GM18517 (cell line): Measurements from ENCODE around the gene FBXO40.
"Not testable (repeated sequence)": the region's sequence is repeated elsewhere in the genome, so short reads cannot be mapped to it uniquely, and the experiment has no call there.

Source experiments
- ATAC-seq: cut with Tn5 transposase; IDR thresholded peaks from one replicate; pipeline ENCODE4 v1.9.1; 2021; ENCODE audit warnings: mild to moderate bottlenecking, moderate library complexity; ENCODE audit not compliant: unreplicated experiment

FBXO40 gene, protein sequence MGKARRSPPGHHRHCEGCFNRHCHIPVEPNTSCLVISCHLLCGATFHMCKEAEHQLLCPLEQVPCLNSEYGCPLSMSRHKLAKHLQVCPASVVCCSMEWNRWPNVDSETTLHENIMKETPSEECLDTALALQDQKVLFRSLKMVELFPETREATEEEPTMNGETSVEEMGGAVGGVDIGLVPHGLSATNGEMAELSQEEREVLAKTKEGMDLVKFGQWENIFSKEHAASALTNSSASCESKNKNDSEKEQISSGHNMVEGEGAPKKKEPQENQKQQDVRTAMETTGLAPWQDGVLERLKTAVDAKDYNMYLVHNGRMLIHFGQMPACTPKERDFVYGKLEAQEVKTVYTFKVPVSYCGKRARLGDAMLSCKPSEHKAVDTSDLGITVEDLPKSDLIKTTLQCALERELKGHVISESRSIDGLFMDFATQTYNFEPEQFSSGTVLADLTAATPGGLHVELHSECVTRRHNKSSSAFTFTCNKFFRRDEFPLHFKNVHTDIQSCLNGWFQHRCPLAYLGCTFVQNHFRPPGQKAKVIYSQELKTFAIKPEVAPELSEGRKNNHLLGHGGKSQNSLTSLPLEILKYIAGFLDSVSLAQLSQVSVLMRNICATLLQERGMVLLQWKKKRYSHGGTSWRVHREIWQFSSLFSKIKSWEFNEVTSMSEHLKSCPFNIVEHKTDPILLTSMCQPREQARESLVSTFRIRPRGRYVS

DNA sequence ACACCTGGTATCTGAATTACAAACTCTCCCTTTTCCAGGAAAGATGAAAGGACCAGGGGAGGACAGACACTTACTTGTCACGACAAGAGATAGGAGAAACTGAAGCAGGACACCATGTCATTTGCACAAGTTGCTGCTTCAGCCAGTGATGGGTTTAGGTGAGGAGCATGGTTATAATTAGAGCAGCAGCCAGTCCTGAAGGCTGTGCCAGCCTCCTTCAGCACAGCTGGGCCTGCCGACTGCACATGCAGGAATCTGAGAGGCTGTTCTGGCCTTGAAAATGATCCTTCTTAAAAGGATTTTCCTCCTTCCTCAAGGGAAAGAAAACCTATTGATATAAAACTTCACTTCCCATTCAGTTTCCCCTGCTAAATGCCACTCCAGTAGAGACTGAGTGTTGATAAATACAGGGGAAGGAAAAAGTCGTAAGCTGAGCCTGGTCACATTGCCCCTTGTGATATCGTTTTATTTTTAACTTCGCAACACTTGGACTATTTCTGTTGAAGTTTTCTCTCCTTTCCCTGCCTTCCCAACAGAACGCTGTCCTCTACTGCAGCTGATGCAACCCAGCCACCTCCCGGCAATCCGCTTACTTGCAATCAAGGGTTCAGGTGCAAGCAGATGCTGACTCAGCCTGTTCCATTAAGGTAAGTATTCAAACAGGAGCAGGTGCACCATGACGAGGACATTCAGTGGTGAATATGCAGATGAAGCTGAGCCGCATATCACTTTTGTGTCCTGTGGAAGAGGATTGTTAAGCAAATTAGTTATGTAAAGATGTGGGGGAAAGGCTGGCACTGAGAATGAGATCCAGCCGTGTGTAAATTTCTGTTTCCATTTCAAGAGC lies at the start of gene FBXO40:
FBXO40 (plus strand) TSS at position 524 of the 847 bp plus-strand sequence. CDS start 27,197 bp downstream, outside the sequence.
- ATAC-seq, result peak; percentile 64

DNA sequence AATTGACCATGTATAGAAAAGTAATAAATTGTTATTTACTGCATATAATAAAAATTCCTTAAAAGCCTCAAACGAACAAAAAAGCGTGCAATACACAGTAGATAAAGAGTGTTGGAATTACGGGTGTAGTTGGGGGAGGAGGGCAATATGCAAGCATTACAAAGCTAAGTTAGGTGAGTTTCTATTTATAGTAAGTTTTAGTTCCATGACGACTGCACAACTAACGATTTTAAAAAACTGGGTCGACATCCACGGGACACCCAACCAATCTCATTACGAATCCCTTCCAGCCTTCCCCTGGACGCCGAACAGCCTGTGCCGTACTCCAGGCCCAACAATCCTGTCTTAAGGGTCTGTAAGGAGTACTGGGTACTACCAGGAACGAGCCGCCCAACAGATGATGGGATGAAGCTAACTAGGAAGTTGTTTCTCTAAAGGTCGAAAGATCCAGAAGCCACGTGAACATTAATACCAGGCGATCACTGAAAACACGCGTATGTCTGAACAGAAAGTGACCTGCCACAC lies 48.1 kb upstream of the FBXO40 start:
- peak; percentile 1 for ATAC-seq

DNA sequence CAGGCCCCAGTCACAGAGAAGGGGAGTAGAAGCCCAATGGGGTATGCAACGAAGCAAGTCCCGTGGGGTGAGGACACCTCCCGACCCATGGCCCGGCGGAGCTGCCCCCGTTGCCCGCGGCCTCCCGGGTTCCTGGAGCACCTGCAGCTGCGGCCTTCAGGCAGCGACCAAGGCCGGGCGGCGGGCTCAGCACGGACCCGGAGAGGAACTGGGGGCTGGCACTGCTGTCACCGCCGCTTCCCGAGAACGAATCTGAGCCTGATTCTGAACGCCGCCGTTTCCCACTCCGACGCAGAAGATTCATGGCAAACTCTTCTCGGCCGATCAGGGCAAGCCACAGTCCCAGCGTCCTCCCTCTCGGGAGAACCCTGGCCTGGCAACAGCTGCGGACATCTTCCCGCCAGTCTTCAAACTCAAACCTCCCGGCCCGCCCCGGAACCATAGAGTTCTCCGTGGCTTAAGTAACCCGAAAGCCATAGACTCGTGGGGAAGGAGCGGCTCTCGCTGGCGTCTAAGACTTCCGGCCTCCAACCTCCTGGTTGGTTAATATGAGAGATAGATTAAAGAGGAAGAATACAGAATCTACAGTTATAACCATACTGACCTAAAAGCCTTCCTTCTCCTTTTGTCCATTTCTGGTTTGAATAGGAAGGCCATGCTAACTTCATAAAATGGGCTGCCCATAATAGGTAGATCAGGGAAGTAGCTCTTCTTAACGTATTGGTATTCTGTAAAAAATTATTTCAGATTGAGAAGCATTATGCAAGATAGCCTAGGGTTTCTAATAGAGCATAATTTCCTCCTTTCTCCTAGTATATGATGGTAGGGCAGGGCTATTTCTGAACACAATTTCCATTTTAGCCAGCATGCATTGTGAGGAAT lies 47.4 kb upstream of the FBXO40 start, which contains the start of gene POLQ:
POLQ (minus strand) TSS at position 415 of the 882 bp plus-strand sequence; CDS start at position 304, 111 bp downstream.
- peak; percentile 70 for ATAC-seq

DNA sequence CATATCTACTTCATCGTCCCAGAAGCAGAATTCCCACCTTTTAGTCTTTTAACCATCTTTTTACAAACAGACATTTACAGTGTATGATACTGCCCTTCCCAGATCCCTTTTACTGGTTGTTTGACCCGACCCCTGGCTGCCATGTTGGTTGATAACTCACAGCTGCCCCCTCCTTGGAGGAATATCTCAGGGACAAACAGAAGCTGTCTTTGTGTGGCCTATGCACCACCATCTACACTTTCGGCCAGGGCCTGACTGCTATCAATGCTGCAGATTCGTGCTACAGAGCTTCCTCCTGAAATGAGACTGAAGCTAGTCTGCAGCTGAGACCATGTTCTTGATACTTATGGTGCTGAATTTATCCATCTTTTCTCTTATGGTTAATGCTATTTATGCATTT lies 40.8 kb upstream of the FBXO40 start:
- ATAC-seq, result no peak

DNA sequence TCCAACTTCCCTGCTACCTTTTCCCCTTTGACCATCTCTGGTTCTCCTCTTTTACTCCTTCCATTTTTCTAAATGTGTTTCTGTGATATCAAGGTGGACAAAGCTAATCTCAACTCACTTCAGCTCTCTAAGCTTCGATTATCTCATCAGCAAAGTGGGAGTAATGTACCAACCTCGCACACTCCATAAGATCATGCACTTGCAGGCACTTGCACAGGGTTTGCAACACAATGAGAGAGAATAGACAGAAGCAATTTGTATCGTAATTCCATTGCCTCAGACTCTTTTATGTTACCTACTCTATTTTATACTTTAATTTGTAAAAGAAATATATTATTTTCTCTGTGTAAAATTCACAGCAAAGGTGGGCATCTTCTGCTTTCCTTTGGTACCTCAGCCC lies 40.4 kb upstream of the FBXO40 start:
- no peak for ATAC-seq

DNA sequence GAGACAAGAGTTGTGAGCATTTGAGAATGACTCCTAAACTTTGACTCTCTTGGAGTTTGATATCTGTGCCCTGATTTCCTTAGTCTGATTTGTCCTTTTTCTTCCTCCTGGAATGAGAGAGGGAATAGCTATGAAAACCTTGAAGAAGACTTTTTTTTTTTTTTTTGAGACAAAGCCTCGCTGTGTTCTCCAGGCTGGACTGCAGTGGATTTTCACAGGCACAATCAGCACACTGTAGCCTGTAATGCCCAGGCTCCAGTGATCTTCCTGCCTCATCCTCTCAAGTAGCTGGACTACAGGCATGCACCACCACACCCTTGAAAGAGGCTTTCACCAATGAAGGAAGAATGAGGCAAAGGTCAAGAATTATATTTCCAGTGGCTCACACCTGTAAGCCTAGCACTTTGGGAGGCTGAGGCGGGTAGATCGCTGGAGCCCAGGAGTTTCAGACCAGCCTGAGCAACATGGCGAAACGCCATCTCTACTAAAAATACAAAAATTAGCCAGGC lies 35.7 kb upstream of the FBXO40 start:
- no peak for ATAC-seq

DNA sequence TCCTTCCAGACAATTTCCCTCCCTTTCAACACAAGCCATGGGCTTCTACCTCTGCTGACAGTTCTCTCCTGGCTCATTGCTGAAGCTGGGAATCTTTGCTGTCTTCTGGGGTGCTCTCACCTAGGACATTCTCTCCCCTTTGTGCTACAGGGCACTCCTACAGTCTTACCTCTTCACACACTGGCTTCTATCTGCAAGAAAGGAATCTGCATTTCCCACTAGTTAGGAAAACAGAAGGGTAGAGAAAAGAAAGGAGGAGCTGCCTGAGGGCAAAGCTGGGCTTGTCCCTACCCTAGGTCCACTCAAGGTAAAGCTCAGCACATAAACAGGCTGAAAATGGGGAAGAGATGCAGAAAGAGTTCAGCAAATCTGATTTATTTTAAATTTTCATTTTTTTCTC lies 31.0 kb upstream of the FBXO40 start:
- no peak for ATAC-seq

DNA sequence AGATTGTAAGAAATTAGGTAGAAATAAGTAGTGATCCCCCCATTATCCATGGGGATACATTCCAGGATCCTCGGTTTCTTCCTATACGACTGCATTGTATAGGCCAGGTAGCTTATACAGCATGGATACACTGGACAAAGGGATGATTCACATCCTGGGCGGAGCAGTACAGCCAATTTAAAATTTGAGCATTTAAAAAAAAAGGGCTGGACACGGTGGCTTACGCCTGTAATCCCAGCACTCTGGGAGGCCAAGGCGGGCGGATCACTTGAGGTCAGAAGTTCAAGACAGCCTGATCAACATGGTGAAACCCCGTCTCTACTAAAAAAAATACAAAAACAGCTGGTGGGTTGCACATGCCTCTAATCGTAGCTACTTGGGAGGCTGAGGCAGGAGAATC lies 26.4 kb upstream of the FBXO40 start:
- ATAC-seq, result no peak

DNA sequence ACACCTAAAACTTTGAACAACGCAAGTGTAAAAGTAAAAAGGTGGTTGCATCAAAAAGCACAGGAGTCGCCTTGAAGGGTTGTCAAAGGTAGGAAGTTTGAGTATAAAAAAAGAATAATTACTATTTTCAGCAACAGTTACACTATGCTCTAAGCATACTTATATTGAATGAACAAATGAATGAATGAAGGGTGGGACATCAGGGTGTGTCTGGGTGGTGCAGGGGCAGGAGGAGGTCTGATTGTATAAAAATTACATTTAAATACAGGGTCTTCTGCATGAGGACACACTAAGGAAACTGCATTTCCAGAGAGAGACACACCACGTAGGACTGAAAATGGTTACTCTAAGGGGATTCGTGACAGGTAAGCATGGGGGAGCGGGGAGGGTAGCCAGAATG lies 25.5 kb upstream of the FBXO40 start, which contains the start of gene ARGFX:
ARGFX (plus strand) TSS at position 301 of the 400 bp plus-strand sequence. CDS start 2,765 bp downstream, outside the sequence.
- ATAC-seq, result no peak

DNA sequence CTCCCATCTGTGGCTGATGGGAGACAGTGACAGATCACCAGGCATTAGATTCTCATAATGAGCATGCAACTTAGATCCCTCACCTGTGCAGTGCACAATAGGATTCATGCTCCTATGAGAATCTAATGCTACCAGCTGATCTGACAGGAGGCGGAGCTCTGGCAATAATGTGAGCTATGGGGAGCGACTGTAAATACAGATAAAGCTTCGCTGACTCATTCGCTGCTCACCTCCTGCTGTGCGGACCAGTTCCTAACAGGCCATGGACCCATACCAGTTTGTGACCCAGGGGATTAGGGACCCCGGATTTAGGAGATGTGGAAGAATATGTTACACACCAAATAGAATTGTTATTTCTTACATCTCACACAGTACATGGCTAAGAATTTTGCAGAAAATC lies 18.7 kb upstream of the FBXO40 start:
- no peak for ATAC-seq

DNA sequence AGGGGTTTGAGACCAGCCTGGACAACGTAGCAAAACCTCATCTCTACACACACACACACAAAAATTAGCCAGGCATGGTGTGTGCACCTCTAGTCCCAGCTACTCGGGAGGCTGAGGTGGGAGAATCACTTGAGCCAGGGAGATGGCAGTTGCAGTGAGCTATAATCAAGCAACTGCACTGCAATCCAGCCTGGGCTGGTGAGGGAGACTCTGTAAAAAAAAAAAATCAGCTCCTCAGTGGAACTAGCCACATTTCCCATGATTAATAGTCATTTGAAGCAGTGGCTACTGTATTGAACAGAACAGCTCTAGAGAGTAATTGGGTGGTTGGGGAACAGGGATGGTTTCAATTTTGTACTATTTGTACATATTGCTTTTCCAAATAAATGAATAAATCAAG lies 11.5 kb upstream of the FBXO40 start:
- no peak for ATAC-seq

DNA sequence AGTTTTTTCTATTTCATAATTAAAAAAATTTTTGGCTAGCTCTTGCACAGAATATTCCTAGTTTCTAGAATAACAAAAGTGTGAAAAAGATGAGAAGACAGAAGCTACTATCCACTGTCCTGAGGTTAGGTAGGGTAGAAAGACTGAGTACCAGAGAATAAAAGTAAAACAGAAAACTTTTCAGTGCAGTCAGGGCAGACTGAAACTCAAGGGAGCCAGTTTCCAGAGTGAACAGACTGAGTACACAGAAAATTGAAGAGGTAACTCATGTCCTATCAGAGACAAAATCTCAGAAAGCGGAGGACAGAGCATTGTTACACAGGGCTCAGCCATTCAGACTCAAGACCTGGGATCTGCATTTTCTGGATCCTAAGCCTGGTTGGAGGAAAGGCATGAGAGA lies 8.8 kb upstream of the FBXO40 start:
- ATAC-seq, result no peak

DNA sequence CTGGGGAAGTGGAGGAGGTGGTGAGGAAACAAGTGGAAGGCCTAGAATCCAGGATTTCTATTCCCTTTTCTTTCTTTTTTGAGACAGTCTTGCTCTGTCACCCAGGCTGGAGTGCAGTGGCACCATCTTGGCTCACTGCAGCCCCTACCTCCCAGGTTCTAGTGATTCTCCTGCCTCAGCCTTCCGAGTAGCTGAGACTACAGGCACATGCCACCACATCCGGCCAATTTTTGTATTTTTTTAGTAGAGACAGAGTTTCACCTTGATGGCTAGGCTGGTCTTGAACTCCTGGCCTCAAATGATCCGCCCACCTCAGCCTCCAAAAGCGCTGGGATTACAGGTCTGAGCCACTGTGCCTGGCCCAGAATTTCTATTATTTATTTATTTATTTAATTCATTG lies 627 bp downstream of the FBXO40 start:
- not testable (repeated sequence) for ATAC-seq

DNA sequence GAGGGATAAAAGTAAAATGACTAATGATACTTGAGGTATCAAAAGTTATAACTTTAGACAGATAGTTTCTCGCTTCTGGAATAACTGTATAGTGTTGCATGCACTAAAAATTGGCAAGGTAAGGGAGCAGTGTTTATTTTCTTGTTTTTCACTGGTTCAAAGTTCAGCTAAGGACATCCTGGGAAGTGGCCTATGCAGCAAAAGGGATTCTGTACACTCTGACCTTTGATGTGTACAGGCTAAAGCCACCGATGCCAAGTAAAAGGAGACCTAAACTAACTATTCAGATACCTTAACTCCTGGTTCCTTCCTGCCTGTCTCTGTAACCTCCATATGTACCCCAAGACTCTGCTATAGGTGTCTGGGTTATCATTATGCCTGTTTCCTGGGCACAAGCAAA lies 1.7 kb downstream of the FBXO40 start:
- no peak for ATAC-seq

DNA sequence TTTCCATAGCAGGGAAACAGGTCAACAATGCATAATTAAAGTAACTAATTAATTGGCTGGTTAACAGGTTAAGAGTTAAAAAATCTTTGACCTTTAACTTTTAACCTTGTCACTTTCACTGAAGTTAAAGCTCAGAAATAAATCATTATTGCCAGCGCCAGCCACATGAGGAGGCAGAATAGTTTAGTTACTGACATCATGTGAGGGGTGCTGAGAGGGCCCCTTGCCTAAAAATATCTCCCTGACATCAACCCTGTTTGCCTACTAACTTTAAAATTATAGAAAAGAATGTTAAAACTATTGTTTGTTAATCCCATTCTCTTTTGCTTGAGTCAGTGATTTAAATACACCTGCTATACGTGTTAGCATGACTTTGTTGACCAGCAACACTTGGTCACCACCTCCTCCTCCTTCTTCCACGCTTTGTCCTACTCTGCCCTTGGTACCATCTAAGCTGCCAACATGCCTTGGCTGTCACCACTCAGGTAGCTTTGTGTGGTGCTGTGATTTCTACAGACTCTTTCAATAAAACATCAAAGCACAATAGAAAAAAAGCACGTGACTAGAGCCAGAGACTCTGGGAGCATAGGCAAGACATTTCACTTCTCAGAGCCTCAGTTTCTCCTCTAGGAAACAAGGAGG lies 2.7 kb downstream of the FBXO40 start:
- no peak for ATAC-seq

DNA sequence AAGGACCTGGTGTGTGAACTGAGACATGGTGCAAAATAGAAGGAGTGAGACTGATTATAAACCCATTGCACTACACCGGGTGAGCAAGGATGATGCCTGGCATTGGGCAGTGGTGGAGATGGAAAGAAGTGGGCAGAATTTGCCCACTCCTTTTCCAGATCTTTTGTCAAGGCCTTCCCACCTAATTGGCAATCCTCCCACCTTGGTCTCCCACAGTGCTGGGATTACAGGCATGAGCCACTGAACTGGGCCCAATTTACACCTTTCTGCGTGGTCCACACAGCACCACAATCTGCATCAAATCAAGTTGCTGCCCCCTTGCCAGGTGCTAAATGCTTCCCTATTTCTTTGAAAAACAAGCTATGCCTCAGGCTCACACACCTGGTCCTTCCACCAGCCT lies 5.4 kb downstream of the FBXO40 start:
- ATAC-seq, result no peak

DNA sequence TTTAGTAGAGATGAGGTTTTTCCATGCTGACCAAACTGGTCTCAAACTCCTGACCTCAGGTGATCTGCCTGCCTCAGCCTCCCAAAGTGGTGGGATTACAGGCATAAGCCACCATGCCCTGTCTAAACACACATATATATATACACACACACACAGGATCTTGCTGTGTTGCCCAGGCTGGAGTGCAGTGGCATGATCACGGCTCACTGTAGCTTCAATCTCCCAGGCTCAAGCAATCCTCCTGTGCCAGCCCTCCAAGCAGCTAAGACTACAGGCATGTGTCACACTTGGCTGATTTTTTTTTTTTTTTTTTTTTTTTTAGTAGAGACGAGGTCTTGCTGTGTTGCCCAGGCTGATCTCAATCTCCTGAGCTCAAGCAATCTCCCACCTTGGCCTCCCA lies 6.7 kb downstream of the FBXO40 start:
- ATAC-seq, result not testable (repeated sequence)

DNA sequence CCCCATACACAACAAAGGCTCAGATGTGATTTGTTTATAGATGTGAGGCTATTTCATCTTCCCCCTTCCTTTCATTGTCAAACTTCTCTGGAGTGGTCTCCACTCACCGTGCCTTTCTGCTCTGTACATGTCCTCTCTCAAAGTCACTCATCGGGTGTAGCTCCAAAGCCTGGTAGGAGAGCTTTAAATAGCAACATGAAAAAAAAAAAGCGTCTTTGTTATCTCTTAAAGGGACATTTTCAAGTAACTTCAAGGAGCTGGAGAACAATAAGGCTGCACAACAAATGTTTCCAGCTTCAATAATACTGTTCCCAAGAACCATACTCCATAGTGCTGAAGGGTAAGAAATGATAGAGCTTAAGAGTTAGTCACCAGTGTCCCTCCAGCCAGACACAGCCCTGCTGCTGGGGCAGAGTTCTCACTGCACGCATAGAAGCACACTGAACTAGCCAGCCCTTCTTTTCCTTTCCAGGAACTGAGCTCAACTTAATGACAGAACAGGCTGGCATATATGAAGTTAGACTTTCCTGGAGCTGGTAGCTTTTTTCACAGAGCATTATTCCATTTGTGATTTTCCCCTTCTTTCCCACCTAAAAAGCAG lies 8.1 kb downstream of the FBXO40 start:
- no peak for ATAC-seq

DNA sequence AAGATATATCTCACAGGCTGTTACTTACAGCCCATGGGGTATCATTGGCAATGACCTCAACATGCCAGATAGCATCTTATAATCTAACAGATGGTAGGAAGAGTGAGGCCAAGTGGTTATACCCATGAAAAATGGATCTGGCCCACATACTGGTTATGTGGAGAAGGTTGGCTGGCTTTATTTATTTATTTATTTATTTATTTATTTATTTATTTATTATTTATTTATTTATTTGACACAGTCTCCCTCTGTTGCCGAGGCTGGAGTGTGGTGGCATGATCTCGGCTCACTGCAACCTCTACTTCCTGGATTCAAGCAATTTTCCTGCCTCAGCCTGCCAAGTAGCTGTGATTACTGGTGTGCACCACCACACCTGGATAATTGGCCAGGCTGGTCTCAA lies 11.6 kb downstream of the FBXO40 start:
- no peak for ATAC-seq
